ENCODE data around the gene DISC1. TPM values are rescaled to one million over a fixed set of nuclear protein-coding genes. Genes with fewer than 3 reads are reported as not detected.

Gene DISC1
- total RNA-seq, 1 experiment from 2014 or later: 9.8 TPM

GRCh38 chr1:232009741-232010140 lies 383.2 kb downstream of the DISC1 start:
- Mint-ChIP-seq H3K27me3 (ENCODE audit: unreplicated experiment) (no peaks in the 10 kb centered on the region), H3K27ac (ENCODE audit: unreplicated experiment) (no peak overlapping the region), H3K9me3 (ENCODE audit: low read depth, unreplicated experiment) (peaks cover 8% of the 10 kb centered on the region), H3K4me3 (ENCODE audit: low read depth, unreplicated experiment) (no peak overlapping the region), H3K4me1 (ENCODE audit: low read depth, unreplicated experiment) (peaks cover 20% of the 10 kb centered on the region), H3K36me3 (ENCODE audit: insufficient read depth, unreplicated experiment) (no peaks in the 10 kb centered on the region)
- intact Hi-C loops (cut with micrococcal nuclease; ENCODE audit: unreplicated experiment): no loop called here
- TF ChIP-seq, protein P1, sequence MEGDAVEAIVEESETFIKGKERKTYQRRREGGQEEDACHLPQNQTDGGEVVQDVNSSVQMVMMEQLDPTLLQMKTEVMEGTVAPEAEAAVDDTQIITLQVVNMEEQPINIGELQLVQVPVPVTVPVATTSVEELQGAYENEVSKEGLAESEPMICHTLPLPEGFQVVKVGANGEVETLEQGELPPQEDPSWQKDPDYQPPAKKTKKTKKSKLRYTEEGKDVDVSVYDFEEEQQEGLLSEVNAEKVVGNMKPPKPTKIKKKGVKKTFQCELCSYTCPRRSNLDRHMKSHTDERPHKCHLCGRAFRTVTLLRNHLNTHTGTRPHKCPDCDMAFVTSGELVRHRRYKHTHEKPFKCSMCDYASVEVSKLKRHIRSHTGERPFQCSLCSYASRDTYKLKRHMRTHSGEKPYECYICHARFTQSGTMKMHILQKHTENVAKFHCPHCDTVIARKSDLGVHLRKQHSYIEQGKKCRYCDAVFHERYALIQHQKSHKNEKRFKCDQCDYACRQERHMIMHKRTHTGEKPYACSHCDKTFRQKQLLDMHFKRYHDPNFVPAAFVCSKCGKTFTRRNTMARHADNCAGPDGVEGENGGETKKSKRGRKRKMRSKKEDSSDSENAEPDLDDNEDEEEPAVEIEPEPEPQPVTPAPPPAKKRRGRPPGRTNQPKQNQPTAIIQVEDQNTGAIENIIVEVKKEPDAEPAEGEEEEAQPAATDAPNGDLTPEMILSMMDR (IDR thresholded peaks at IDR 0.05; ENCODE audit: unreplicated experiment): no peak
- CTCF ChIA-PET: interaction anchor here (1.1 kb wide), 1 partner anchor 9 kb away, joined by 3 read pairs; no protein-coding TSS in a partner anchor
- BruUV-seq (replicated peaks): no TSS peak
- peak; percentile 75 for DNase-seq

DNA sequence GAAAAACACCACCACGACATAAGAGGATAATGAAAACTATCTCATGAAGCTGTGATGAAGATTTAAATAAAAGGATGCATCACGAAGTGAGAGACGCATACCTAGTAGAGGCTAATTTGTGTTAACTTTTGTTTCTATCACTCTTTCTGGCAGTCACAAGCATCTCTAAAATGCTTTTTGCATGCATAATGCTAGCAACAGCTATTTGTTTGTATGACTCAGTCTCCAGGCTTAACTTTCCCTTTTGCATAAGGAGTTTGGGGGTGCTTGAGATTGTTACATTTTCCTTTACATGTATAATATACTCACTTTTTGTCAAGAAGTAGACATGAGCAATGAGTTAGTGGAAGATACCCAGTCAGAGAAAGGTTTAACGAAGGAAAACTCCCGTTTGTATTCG lies 385.4 kb downstream of the DISC1 start:
- TF ChIP-seq, protein P1 (IDR thresholded peaks at IDR 0.05; ENCODE audit: unreplicated experiment): no peak
- H3K9me3 Mint-ChIP-seq (ENCODE audit: low read depth, unreplicated experiment): no peaks in the 10 kb centered on the region
- H3K36me3 Mint-ChIP-seq (ENCODE audit: insufficient read depth, unreplicated experiment): no peaks in the 10 kb centered on the region
- no peak overlapping the region for H3K4me3 Mint-ChIP-seq (ENCODE audit: low read depth, unreplicated experiment)
- H3K27me3 Mint-ChIP-seq (ENCODE audit: unreplicated experiment): no peaks in the 10 kb centered on the region
- no TSS peak for BruUV-seq (replicated peaks)
- intact Hi-C loops (cut with micrococcal nuclease; ENCODE audit: unreplicated experiment): no loop called here
- DNase-seq: no peak
- CTCF ChIA-PET: no interaction called here
- H3K27ac Mint-ChIP-seq (ENCODE audit: unreplicated experiment): no peak overlapping the region
- H3K4me1 Mint-ChIP-seq (ENCODE audit: low read depth, unreplicated experiment): peaks cover 20% of the 10 kb centered on the region

DNA sequence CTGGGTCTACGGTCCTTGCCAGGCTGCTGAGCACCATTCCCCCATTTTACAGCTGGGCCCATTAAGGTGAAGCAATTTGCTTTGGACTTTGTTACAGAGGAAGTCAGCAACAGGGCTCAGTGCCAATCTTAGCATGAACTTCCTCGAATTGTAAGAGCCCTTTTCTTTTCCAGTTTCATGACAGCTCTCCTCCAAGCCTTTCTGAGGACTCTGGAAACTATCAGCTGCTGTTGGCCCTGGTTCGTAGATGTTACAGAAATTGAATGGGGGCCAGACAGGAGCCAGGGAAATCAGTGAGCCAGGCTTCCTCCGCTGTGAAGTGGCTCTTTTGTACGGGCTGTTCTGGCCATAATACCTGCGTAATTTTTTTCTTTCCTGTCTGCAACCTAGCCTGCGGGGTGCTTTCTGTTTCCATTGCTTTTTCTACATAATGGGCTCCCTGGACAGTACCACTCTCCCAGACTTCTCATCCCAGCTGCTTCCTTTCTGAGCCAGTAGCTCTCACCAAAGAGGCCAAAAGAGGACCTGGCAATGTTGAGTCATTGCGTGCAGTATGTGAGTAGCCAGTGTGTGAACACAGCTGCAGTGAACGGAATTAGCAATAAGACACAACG lies 386.3 kb downstream of the DISC1 start:
- Mint-ChIP-seq H3K36me3 (ENCODE audit: insufficient read depth, unreplicated experiment) (no peaks in the 10 kb centered on the region), H3K4me3 (ENCODE audit: low read depth, unreplicated experiment) (no peak overlapping the region), H3K27ac (ENCODE audit: unreplicated experiment) (no peak overlapping the region), H3K9me3 (ENCODE audit: low read depth, unreplicated experiment) (no peaks in the 10 kb centered on the region), H3K4me1 (ENCODE audit: low read depth, unreplicated experiment) (peaks cover 20% of the 10 kb centered on the region), H3K27me3 (ENCODE audit: unreplicated experiment) (no peaks in the 10 kb centered on the region)
- peak; percentile 9 for DNase-seq
- TF ChIP-seq, protein P1 (IDR thresholded peaks at IDR 0.05; ENCODE audit: unreplicated experiment): no peak
- CTCF ChIA-PET: interaction anchor here (0.7 kb wide), 1 partner anchor 463 kb away, joined by 3 read pairs; no protein-coding TSS in a partner anchor
- BruUV-seq (replicated peaks): no TSS peak
- intact Hi-C loops (cut with micrococcal nuclease; ENCODE audit: unreplicated experiment): no loop called here

- no peaks in the 10 kb centered on the region for H3K36me3 Mint-ChIP-seq (ENCODE audit: insufficient read depth, unreplicated experiment)
- peaks cover 12% of the 10 kb centered on the region for H3K4me1 Mint-ChIP-seq (ENCODE audit: low read depth, unreplicated experiment)
- H3K27me3 Mint-ChIP-seq (ENCODE audit: unreplicated experiment): no peaks in the 10 kb centered on the region
- intact Hi-C loops (cut with micrococcal nuclease; ENCODE audit: unreplicated experiment): no loop called here
- CTCF ChIA-PET: no interaction called here
- TF ChIP-seq, protein P1 (IDR thresholded peaks at IDR 0.05; ENCODE audit: unreplicated experiment): no peak
- DNase-seq: no peak
- no peaks in the 10 kb centered on the region for H3K9me3 Mint-ChIP-seq (ENCODE audit: low read depth, unreplicated experiment)
- H3K27ac Mint-ChIP-seq (ENCODE audit: unreplicated experiment): no peak overlapping the region
- no peak overlapping the region for H3K4me3 Mint-ChIP-seq (ENCODE audit: low read depth, unreplicated experiment)
- BruUV-seq (replicated peaks): no TSS peak
Measured at GRCh38 chr1:232014941-232015340, 388.4 kb downstream of the DISC1 start.

Measured in Calu3 (cell line).